HFF-Myc (cell line): ENCODE data around the gene KCNC4.

Experiments used
- DNase-seq: peaks from one replicate; pipeline ENCODE4 v3.0.0-alpha.2; 2011; ENCODE audit warnings: low read depth; ENCODE audit errors: extremely low read depth
- H3K4me3 ChIP-seq: replicated peaks from 2 replicates; pipeline ENCODE4 v1.5.1; 2011; ENCODE audit warnings: low read depth, mild to moderate bottlenecking, control low read depth, low read length
- CTCF ChIP-seq: IDR thresholded peaks from 2 replicates; pipeline ENCODE4 v1.5.1; 2012; ENCODE audit warnings: mild to moderate bottlenecking, low read depth, low read length, control low read depth; ENCODE audit errors: missing control alignments

The KCNC4 gene

GRCh38 chr1:110243146-110243545, 33.0 kb downstream of the KCNC4 start:
- H3K4me3 ChIP-seq: no peak overlapping the region
- DNase-seq: no peak
- no peak for TF ChIP-seq CTCF

- H3K4me3 ChIP-seq: no peak overlapping the region
- no peak for TF ChIP-seq CTCF
- no peak for DNase-seq
Measured at GRCh38 chr1:110243574-110243973, 33.5 kb downstream of the KCNC4 start.

- DNase-seq: no peak
- TF ChIP-seq CTCF: no peak
- no peak overlapping the region for H3K4me3 ChIP-seq
Measured at GRCh38 chr1:110245876-110246620, 35.9 kb downstream of the KCNC4 start.

- no peak for DNase-seq
- no peak overlapping the region for H3K4me3 ChIP-seq
- no peak for TF ChIP-seq CTCF
Measured at GRCh38 chr1:110248746-110249145, 38.6 kb downstream of the KCNC4 start.

- TF ChIP-seq CTCF: no peak
- H3K4me3 ChIP-seq: no peak overlapping the region
- DNase-seq: no peak
Measured at GRCh38 chr1:110249256-110249655, 39.1 kb downstream of the KCNC4 start.

- DNase-seq: no peak
- no peak for TF ChIP-seq CTCF
Measured at GRCh38 chr1:110250008-110250407, 39.9 kb downstream of the KCNC4 start.

GRCh38 chr1:110250749-110251148, 40.6 kb downstream of the KCNC4 start:
- no peak for DNase-seq

More at GRCh38 chr1:110250008-110250407, 39.9 kb downstream of the KCNC4 start:
- H3K4me3 ChIP-seq: no peak overlapping the region

More at GRCh38 chr1:110250749-110251148, 40.6 kb downstream of the KCNC4 start:
- TF ChIP-seq CTCF: no peak
- no peak overlapping the region for H3K4me3 ChIP-seq
